ENCODE data around the gene KRTAP10-7. TPM values are rescaled to one million over a fixed set of nuclear protein-coding genes. Genes with fewer than 3 reads are reported as not detected.
"Not testable (repeated sequence)": the region's sequence is repeated elsewhere in the genome, so short reads cannot be mapped to it uniquely, and the experiment has no call there.

Gene KRTAP10-7
- total RNA-seq, 2 donors from 2014 or later, result not detected

DNA sequence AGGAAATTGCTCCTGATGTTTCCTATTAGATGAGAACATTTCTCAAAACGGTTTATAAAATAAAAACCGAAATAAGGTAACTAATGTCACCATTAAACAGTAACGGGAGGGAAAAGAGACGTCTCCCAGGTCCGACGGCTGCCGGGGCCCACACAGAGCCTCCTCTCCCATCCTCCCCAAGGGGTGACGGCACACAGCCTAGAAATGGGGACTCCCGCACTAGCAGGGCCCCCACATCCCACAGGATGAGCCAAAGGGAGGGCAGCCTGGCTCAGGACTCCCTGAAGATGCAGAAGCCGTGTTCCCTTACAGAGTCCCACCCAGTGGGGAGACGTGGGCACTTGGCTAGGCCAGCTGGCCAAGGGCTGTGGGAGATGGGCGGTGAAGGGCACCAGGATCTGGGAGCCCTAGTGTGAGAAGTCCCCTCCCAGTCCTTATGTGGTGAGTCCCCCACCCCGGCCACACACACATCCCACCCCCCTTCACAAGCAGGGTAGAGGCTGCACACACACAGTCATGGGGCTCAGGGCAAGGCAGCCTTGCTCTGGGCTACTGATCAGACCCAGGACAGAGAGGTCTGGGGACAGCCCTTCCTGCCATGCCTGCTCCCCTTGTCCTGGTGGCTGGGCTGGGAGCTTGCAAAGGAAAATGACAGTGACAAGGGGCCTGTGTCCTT, 45.1 kb upstream of the KRTAP10-7 start:
- H3K4me3 ChIP-seq, result no peak overlapping the region
- no peak for TF ChIP-seq POLR2AphosphoS5 (IDR thresholded peaks at IDR 0.05)
- no peak for TF ChIP-seq POLR2A (IDR thresholded peaks at IDR 0.05)
- no peak for TF ChIP-seq CTCF (IDR thresholded peaks at IDR 0.05)
- intact Hi-C loops (cut with DNase I), result no loop called here
- H3K9me3 ChIP-seq, result no peaks in the 10 kb centered on the region
- H3K4me1 ChIP-seq (replicated peaks), result no peaks in the 10 kb centered on the region
- no peaks in the 10 kb centered on the region for H3K27me3 ChIP-seq (replicated peaks; ENCODE audit: insufficient read depth)
- WGBS, result 83% methylated on average over 13 of the region's 13 CpGs
- no peak for DNase-seq (ENCODE audit: low spot score)
- no peak overlapping the region for H3K27ac ChIP-seq
- H3K36me3 ChIP-seq, result no peaks in the 10 kb centered on the region

- 78% methylated on average over 9 of the region's 9 CpGs for WGBS
- intact Hi-C loops (cut with DNase I), result no loop called here
- TF ChIP-seq POLR2A (IDR thresholded peaks at IDR 0.05), result no peak
- no peak for TF ChIP-seq POLR2AphosphoS5 (IDR thresholded peaks at IDR 0.05)
- TF ChIP-seq CTCF (IDR thresholded peaks at IDR 0.05), result no peak
- H3K27me3 ChIP-seq (replicated peaks; ENCODE audit: insufficient read depth), result no peaks in the 10 kb centered on the region
- DNase-seq (ENCODE audit: low spot score), result no peak
- no peaks in the 10 kb centered on the region for H3K4me1 ChIP-seq (replicated peaks)
- H3K27ac ChIP-seq, result no peak overlapping the region
- no peak overlapping the region for H3K4me3 ChIP-seq
- H3K9me3 ChIP-seq, result no peaks in the 10 kb centered on the region
- no peaks in the 10 kb centered on the region for H3K36me3 ChIP-seq
Measured at GRCh38 chr21:44556879-44557278, 43.5 kb upstream of the KRTAP10-7 start.

DNA sequence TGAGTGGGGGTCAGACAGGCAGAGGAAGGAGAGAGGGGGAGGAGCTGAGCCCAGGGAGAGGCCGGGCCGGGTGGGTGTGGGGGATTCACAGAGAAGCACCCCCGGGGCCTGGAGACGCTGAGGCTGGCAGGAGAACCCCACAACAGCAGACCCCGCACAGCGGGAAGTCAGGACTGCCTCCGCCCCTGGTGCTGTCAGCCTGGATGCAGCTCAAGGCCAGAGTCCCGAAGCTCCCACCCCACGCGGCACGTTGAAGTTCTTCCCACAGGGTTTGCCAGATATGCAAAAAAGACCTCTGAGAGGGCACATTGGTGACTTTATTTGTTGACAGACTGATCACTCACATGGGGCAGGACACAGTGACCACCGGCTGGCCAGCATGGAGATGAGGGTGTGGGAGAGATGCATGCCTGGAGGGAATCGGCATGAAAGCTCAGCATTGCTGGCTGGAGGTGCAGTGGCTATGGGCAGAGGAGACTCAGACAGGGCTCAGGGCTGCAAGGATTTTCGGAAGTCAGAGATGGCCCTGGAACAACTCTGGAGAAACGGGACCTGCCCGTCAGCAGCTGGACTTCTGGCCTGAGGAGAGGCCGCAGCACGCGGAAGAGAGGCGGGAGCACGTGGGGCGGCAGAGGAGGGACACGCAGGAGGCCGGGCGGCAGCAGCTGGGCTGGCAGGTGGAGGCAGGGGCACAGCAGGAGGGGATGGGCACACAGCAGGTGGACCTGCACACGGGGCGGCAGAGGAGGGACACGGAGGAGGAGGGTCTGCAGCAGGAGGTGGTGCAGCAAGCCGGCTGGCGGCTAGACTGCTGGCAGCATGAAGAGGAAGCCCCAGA, 42.7 kb upstream of the KRTAP10-7 start:
- H3K4me1 ChIP-seq (replicated peaks), result no peaks in the 10 kb centered on the region
- no peaks in the 10 kb centered on the region for H3K36me3 ChIP-seq
- no peak overlapping the region for H3K27ac ChIP-seq
- no peak overlapping the region for H3K4me3 ChIP-seq
- H3K9me3 ChIP-seq, result no peaks in the 10 kb centered on the region
- 56% methylated on average over 30 of the region's 30 CpGs for WGBS
- intact Hi-C loops (cut with DNase I), result no loop called here
- no peaks in the 10 kb centered on the region for H3K27me3 ChIP-seq (replicated peaks; ENCODE audit: insufficient read depth)
- no peak for DNase-seq (ENCODE audit: low spot score)
- TF ChIP-seq POLR2AphosphoS5 (IDR thresholded peaks at IDR 0.05) (no peak), CTCF (IDR thresholded peaks at IDR 0.05) (no peak), POLR2A (IDR thresholded peaks at IDR 0.05) (no peak)

- H3K27ac ChIP-seq; DNase-seq (ENCODE audit: low spot score); intact Hi-C loops (cut with DNase I); H3K4me1 ChIP-seq (replicated peaks); H3K36me3 ChIP-seq; H3K4me3 ChIP-seq; H3K27me3 ChIP-seq (replicated peaks; ENCODE audit: insufficient read depth); H3K9me3 ChIP-seq: not testable (repeated sequence)
- WGBS, result 71% methylated on average over 10 of the region's 10 CpGs
Measured at GRCh38 chr21:44558329-44558675, 42.1 kb upstream of the KRTAP10-7 start.

- Histone ChIP-seq H3K4me3 (no peak within 1 kb of the TSS), H3K9me3 (no peaks in the 10 kb centered on the region), H3K36me3 (no peaks in the 10 kb centered on the region), H3K27me3 (replicated peaks; ENCODE audit: insufficient read depth) (no peaks in the 10 kb centered on the region), H3K4me1 (replicated peaks) (no peaks in the 10 kb centered on the region), H3K27ac (no peak within 1 kb of the TSS)
- DNase-seq (ENCODE audit: low spot score), result no peak
- TF ChIP-seq CTCF (IDR thresholded peaks at IDR 0.05) (no peak), POLR2AphosphoS5 (IDR thresholded peaks at IDR 0.05) (no peak), POLR2A (IDR thresholded peaks at IDR 0.05) (no peak)
- intact Hi-C loops (cut with DNase I), result no loop called here
- WGBS, result 69% methylated on average over 5 of the region's 5 CpGs
Measured at GRCh38 chr21:44558695-44559094, 41.7 kb upstream of the KRTAP10-7 start, which contains the start of gene KRTAP10-3. Gene KRTAP10-3 (minus strand): TSS chr21:44558795. CDS start chr21:44558715, 80 bp downstream.

Data from prostate gland (tissue), 2 donors.